Caco-2 (cell line): ENCODE data around the gene UPK1A. TPM values are rescaled to one million over a fixed set of nuclear protein-coding genes. Genes with fewer than 3 reads are reported as not detected.

Source experiments
- BruUV-seq: library from RNA; stranded (reverse); fragments of 400-500 nt; replicated peaks from 2 replicates; lab custom pipeline; 2021; lab: Mats Ljungman, UMichigan
- CTCF ChIA-PET: fragments of 300-600 bp; sonication (Branson Sonifier 250); formaldehyde crosslinking; loops from one replicate; lab custom pipeline; 2022; ENCODE audit warnings: antibody characterized with exemption; lab: Charles Lee
- POLR2A ChIA-PET: fragments of 300-600 bp; sonication (Branson Sonifier 250); formaldehyde crosslinking; loops from one replicate; lab custom pipeline; 2022; ENCODE audit warnings: antibody characterized with exemption; lab: Charles Lee
- DNase-seq, 2 experiments: peaks; one replicate each; pipeline versions ENCODE4 v3.0.0 to v3.0.0-alpha.2; 2020 to 2022
- H3K27me3 ChIP-seq: replicated peaks from 2 replicates; pipeline ENCODE4 v1.6.0; 2011; ENCODE audit warnings: low read length; ENCODE audit not compliant: control insufficient read depth, insufficient read depth
- H3K36me3 ChIP-seq: 2 replicates; pipeline ENCODE4 v1.5.1; 2011; ENCODE audit warnings: low read length; ENCODE audit not compliant: control insufficient read depth, insufficient read depth
- H3K4me1 ChIP-seq: fragments of 250-450 bp; sonication (Bioruptor Pico); 2 replicates; pipeline ENCODE4 v1.5.1; 2020; ENCODE audit warnings: mild to moderate bottlenecking
- H3K4me3 ChIP-seq: 2 replicates; pipeline ENCODE4 v1.5.1; 2011; ENCODE audit warnings: low read depth, mild to moderate bottlenecking, control low read depth, low read length
- H3K9me3 ChIP-seq: fragments of 250-450 bp; sonication (Bioruptor Pico); 2 replicates; pipeline ENCODE4 v1.5.1; 2020; ENCODE audit warnings: mild to moderate bottlenecking, moderate library complexity
- H3K27ac Mint-ChIP-seq: one replicate; pipeline ENCODE4 v1.8.0; 2022; ENCODE audit warnings: mixed read lengths; ENCODE audit not compliant: unreplicated experiment
- H3K27me3 Mint-ChIP-seq: one replicate; pipeline ENCODE4 v1.8.0; 2022; ENCODE audit warnings: mixed read lengths; ENCODE audit not compliant: insufficient read depth, unreplicated experiment
- H3K36me3 Mint-ChIP-seq: one replicate; pipeline ENCODE4 v1.8.0; 2022; ENCODE audit warnings: mild to moderate bottlenecking, mixed read lengths; ENCODE audit not compliant: insufficient read depth, unreplicated experiment
- H3K4me1 Mint-ChIP-seq: one replicate; pipeline ENCODE4 v1.8.0; 2022; ENCODE audit warnings: low read depth, mixed read lengths; ENCODE audit not compliant: unreplicated experiment
- H3K4me3 Mint-ChIP-seq: one replicate; pipeline ENCODE4 v1.8.0; 2022; ENCODE audit warnings: mild to moderate bottlenecking, moderate library complexity, mixed read lengths; ENCODE audit not compliant: unreplicated experiment
- H3K9me3 Mint-ChIP-seq: one replicate; pipeline ENCODE4 v1.8.0; 2022; ENCODE audit warnings: mixed read lengths; ENCODE audit not compliant: unreplicated experiment
- CTCF ChIP-seq, 2 experiments: fragments of 200-600 bp in 1 of 2; IDR thresholded peaks; 1 replicate in 1 of 2; 2 replicates in 1 of 2; pipeline versions ENCODE4 v1.5.1 to v1.8.0; 2011 to 2022; ENCODE audit warnings: antibody characterized with exemption in 1 of 2, control low read depth in 1 of 2, inconsistent platforms in 1 of 2, low read depth in 1 of 2, low read length in 1 of 2, mild to moderate bottlenecking in 1 of 2, moderate library complexity in 1 of 2; ENCODE audit not compliant: insufficient read depth in 1 of 2, severe bottlenecking in 1 of 2, unreplicated experiment in 1 of 2
- intact Hi-C: fragments of 100-400 bp; cut with micrococcal nuclease; formaldehyde crosslinking; loops from one replicate; pipeline ENCODE4 v1.10.0; 2022; ENCODE audit not compliant: unreplicated experiment
- total RNA-seq: library from RNA; stranded (reverse); gene quantifications from 2 replicates; pipeline ENCODE4 v1.2.3, GENCODE V29; 2022

The UPK1A gene
- total RNA-seq, 1 experiment from 2014 or later = not detected

- CTCF ChIA-PET = interaction anchor here (0.7 kb wide), 1 partner anchor 23 kb away, joined by 3 read pairs; no protein-coding TSS in a partner anchor
- no TSS peak for BruUV-seq
- H3K27ac Mint-ChIP-seq = no peak overlapping the region
Measured at GRCh38 chr19:35665604-35666003, 713 bp upstream of the UPK1A start.

GRCh38 chr19:35669566-35669965 lies 3.2 kb downstream of the UPK1A start:
- no peak for TF ChIP-seq CTCF (IDR thresholded peaks at IDR 0.05; ENCODE audit: insufficient read depth in 1 of 2, low read depth in 1 of 2, low read length in 1 of 2, severe bottlenecking in 1 of 2, unreplicated experiment in 1 of 2)
- Histone ChIP-seq H3K9me3 (no peaks in the 10 kb centered on the region), H3K4me1 (peaks cover 9% of the 10 kb centered on the region; the same call in 1 of the 2 replicates), H3K36me3 (no peaks in the 10 kb centered on the region), H3K27me3 (no peaks in the 10 kb centered on the region), H3K4me3 (no peak overlapping the region)
- Mint-ChIP-seq H3K36me3 (no peaks in the 10 kb centered on the region), H3K9me3 (no peaks in the 10 kb centered on the region), H3K27me3 (peaks cover 5% of the 10 kb centered on the region), H3K27ac (no peak overlapping the region), H3K4me3 (no peak overlapping the region), H3K4me1 (peaks cover 22% of the 10 kb centered on the region)
- BruUV-seq = no TSS peak
- intact Hi-C loops = no loop called here
- ChIA-PET CTCF (no interaction called here), POLR2A (no interaction called here)
- no peak for DNase-seq

More at GRCh38 chr19:35665604-35666003, 713 bp upstream of the UPK1A start:
- no peak for TF ChIP-seq CTCF (IDR thresholded peaks at IDR 0.05; ENCODE audit: insufficient read depth in 1 of 2, low read depth in 1 of 2, low read length in 1 of 2, severe bottlenecking in 1 of 2, unreplicated experiment in 1 of 2)
- DNase-seq = no peak
- POLR2A ChIA-PET = no interaction called here
- Histone ChIP-seq H3K9me3 (no peaks in the 10 kb centered on the region), H3K4me1 (peaks cover 3% of the 10 kb centered on the region; the same call in 1 of the 2 replicates), H3K4me3 (no peak overlapping the region), H3K27me3 (no peaks in the 10 kb centered on the region), H3K36me3 (no peaks in the 10 kb centered on the region)
- H3K4me3 Mint-ChIP-seq = no peak overlapping the region
- peaks cover 6% of the 10 kb centered on the region for H3K4me1 Mint-ChIP-seq
- peaks cover 5% of the 10 kb centered on the region for H3K27me3 Mint-ChIP-seq
- intact Hi-C loops = no loop called here
- peaks cover 26% of the 10 kb centered on the region for H3K36me3 Mint-ChIP-seq
- no peaks in the 10 kb centered on the region for H3K9me3 Mint-ChIP-seq

- intact Hi-C loops = no loop called here
- no peak overlapping the region for H3K27ac Mint-ChIP-seq
- ChIA-PET POLR2A (no interaction called here), CTCF (no interaction called here)
- no peak for DNase-seq
- BruUV-seq = no TSS peak
- no peaks in the 10 kb centered on the region for H3K9me3 ChIP-seq
- H3K4me3 ChIP-seq = no peak overlapping the region
- no peak for TF ChIP-seq CTCF (IDR thresholded peaks at IDR 0.05; ENCODE audit: insufficient read depth in 1 of 2, low read depth in 1 of 2, low read length in 1 of 2, severe bottlenecking in 1 of 2, unreplicated experiment in 1 of 2)
- peaks cover 22% of the 10 kb centered on the region for H3K4me1 Mint-ChIP-seq
- no peaks in the 10 kb centered on the region for H3K9me3 Mint-ChIP-seq
- no peak overlapping the region for H3K4me3 Mint-ChIP-seq
- peaks cover 5% of the 10 kb centered on the region for H3K27me3 Mint-ChIP-seq
- no peaks in the 10 kb centered on the region for H3K36me3 ChIP-seq
- H3K36me3 Mint-ChIP-seq = no peaks in the 10 kb centered on the region
- H3K27me3 ChIP-seq = no peaks in the 10 kb centered on the region
- H3K4me1 ChIP-seq = peaks cover 9% of the 10 kb centered on the region; the same call in 1 of the 2 replicates
Measured at GRCh38 chr19:35669974-35670373, 3.7 kb downstream of the UPK1A start.
